ENCODE results near the gene PLEKHG4.

GRCh38 chr16:67294938-67295361 is 15.6 kb downstream of the PLEKHG4 start:
- TF ChIP-seq EZH2 (IDR thresholded peaks at IDR 0.05; ENCODE audit: borderline replicate concordance, low read depth, low read length, severe bottlenecking) (no peak), CTCF (IDR thresholded peaks at IDR 0.05; ENCODE audit: borderline replicate concordance, extremely low read depth, low read length, poor library complexity, severe bottlenecking) (no peak)
